Measurements from ENCODE around the gene SLC16A3. TPM values are rescaled to one million over a fixed set of nuclear protein-coding genes. Genes with fewer than 3 reads are reported as not detected.

SLC16A3 gene
- total and polyA plus RNA-seq, 9 of the 15 experiments (the other 6 are each of a cell fraction or from before 2014, with no cell fraction given), result 0.11 to 5.4 (median 1.2) TPM; not detected in 2

GRCh38 chr17:82187500-82187899 is 41.3 kb upstream of the SLC16A3 start:
- Histone ChIP-seq H3K4me3 (no peak overlapping the region), H3K9ac (ENCODE audit: insufficient read depth in 1 of 2, low read depth in 2 of 2, low read length in 2 of 2) (no peak overlapping the region), H3K4me1 (replicated peaks in 1 of 2; ENCODE audit: control insufficient read depth in 2 of 2, insufficient read depth in 2 of 2, low read length in 2 of 2) (peaks cover 0 to 6% of the 10 kb centered on the region in 2 experiments; a peak in 2 of 5 replicates), H3K4me2 (ENCODE audit: insufficient read depth, low read length) (no peak overlapping the region), H3K36me3 (ENCODE audit: control insufficient read depth, insufficient read depth, low read length) (peaks cover 54% of the 10 kb centered on the region), H3K9me1 (ENCODE audit: control insufficient read depth, insufficient read depth, low read length) (no peaks in the 10 kb centered on the region), H2AFZ (ENCODE audit: low read depth, low read length) (no peak overlapping the region), H3K79me2 (ENCODE audit: control insufficient read depth, insufficient read depth, low read length) (no peaks in the 10 kb centered on the region), H3K27me3 (ENCODE audit: control insufficient read depth in 2 of 2, insufficient read depth in 2 of 2, low read length in 2 of 2) (no peaks in the 10 kb centered on the region), H3K9me3 (replicated peaks; ENCODE audit: control insufficient read depth, insufficient read depth, low read depth, low read length) (no peaks in the 10 kb centered on the region), H4K20me1 (replicated peaks; ENCODE audit: control insufficient read depth, insufficient read depth, low read length) (no peaks in the 10 kb centered on the region), H3K27ac (ENCODE audit: extremely low read depth, low read depth, low read length) (no peak overlapping the region)
- intact Hi-C loops (cut with micrococcal nuclease) (no loop called here), in situ Hi-C loops (cut with MboI) (no loop called here)
- FAIRE-seq (no peak), DNase-seq (ENCODE audit: extremely low read depth in 1 of 4, low spot score in 3 of 4) (no peak), ATAC-seq (no peak)
- ChIA-PET CTCF (ENCODE audit: low intra/inter-chr PET ratio) (no interaction called here), POLR2A (interaction anchor here (0.7 to 1.5 kb wide), 2 partner anchors 12 to 753 kb away, joined by 3 to 5 read pairs; no protein-coding TSS in a partner anchor)
- 100% methylated on average over 1 of the region's 23 CpGs for WGBS (ENCODE audit: insufficient coverage, low coverage, missing lambda C conversion rate)
- no TSS peak for BruUV-seq (replicated peaks)
- no peak for TF ChIP-seq RUNX1 (IDR thresholded peaks at IDR 0.05; ENCODE audit: low read depth)
- no peak for TF ChIP-seq PTBP1 (IDR thresholded peaks at IDR 0.05; ENCODE audit: low read depth, low read length)
- no peak for TF ChIP-seq CBX8 (IDR thresholded peaks at IDR 0.05; ENCODE audit: borderline replicate concordance, extremely low read depth, low read depth, low read length, poor library complexity, severe bottlenecking)
- no peak for TF ChIP-seq MGA (IDR thresholded peaks at IDR 0.05)
- no peak for TF ChIP-seq TEAD2 (tag; IDR thresholded peaks at IDR 0.05)
- no peak for TF ChIP-seq SRF (CRISPR knock-in tag; IDR thresholded peaks at IDR 0.05)
- no peak for TF ChIP-seq TRIM25 (IDR thresholded peaks at IDR 0.05; ENCODE audit: borderline replicate concordance)
- TF ChIP-seq CBX2 (IDR thresholded peaks at IDR 0.05; ENCODE audit: insufficient read depth, low read length, poor library complexity, severe bottlenecking), result no peak
- TF ChIP-seq CAMTA2 (CRISPR knock-in tag; conservative IDR thresholded peaks at IDR 0.05), result no peak
- no peak for TF ChIP-seq SIN3B (IDR thresholded peaks at IDR 0.05; ENCODE audit: low read depth)
